ENCODE data around the gene TMEM14B.

DNA sequence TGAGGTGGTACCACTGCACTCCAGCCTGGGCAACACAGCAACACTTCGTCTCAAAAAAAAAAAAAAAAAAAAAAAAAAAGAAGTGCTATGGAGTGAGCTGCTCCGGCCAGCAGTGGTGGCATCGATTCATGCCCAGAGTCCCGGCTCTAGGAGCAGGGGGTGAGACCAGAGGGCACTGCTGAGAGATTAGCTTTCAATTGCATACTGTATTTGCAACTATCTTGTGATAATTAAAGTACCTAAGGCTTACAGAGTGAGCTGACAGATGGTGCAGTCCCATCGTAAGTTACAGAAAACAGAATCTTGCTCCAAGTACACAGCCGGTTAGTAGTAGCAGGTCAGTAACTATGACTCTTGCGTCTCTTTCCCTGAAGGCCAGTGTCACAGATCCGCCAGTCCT, 31.5 kb downstream of the TMEM14B start:
- no peak for TF ChIP-seq FOXM1 (IDR thresholded peaks at IDR 0.05; ENCODE audit: borderline replicate concordance)
- TF ChIP-seq TARDBP (IDR thresholded peaks at IDR 0.05), result no peak
- no peak for TF ChIP-seq SP1 (IDR thresholded peaks at IDR 0.05)
- TF ChIP-seq BHLHE40 (IDR thresholded peaks at IDR 0.05; ENCODE audit: borderline replicate concordance), result no peak
- TF ChIP-seq, protein P1, sequence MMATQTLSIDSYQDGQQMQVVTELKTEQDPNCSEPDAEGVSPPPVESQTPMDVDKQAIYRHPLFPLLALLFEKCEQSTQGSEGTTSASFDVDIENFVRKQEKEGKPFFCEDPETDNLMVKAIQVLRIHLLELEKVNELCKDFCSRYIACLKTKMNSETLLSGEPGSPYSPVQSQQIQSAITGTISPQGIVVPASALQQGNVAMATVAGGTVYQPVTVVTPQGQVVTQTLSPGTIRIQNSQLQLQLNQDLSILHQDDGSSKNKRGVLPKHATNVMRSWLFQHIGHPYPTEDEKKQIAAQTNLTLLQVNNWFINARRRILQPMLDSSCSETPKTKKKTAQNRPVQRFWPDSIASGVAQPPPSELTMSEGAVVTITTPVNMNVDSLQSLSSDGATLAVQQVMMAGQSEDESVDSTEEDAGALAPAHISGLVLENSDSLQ (IDR thresholded peaks at IDR 0.05), result no peak
- TF ChIP-seq HDGF (IDR thresholded peaks at IDR 0.05; ENCODE audit: borderline replicate concordance), result no peak
- TF ChIP-seq FOXA1 (IDR thresholded peaks at IDR 0.05), result no peak
- TF ChIP-seq FOXK2 (IDR thresholded peaks at IDR 0.05), result no peak
- TF ChIP-seq CTBP1 (IDR thresholded peaks at IDR 0.05; ENCODE audit: borderline replicate concordance), result no peak
- no peak for TF ChIP-seq ARNT (IDR thresholded peaks at IDR 0.05)
- TF ChIP-seq ZNF384 (IDR thresholded peaks at IDR 0.05), result no peak

Measured in HEK293T (cell line).